HCT116 (cell line): ENCODE results near the gene PRLR. TPM values are rescaled to one million over a fixed set of nuclear protein-coding genes. Genes with fewer than 3 reads are reported as not detected.

Experiments used
- ATAC-seq: fragments of 200-7000 bp; cut with Tn5 transposase; 2 replicates; pipeline ENCODE4 v1.9.1; 2020; ENCODE audit warnings: mild to moderate bottlenecking, moderate library complexity
- BruUV-seq: library from RNA; stranded (reverse); fragments of 400-500 nt; replicated peaks from 2 replicates; lab custom pipeline; 2021; lab: Mats Ljungman, UMichigan
- CTCF ChIA-PET: fragments of 300-600 bp; sonication (Branson Sonifier 250); formaldehyde crosslinking; loops from one replicate; lab custom pipeline; 2021; ENCODE audit warnings: antibody characterized with exemption; lab: Charles Lee
- POLR2A ChIA-PET: fragments of 300-600, 350-600 bp; sonication (Branson Sonifier 250); formaldehyde crosslinking; loops from one replicate; lab custom pipeline; 2021; ENCODE audit warnings: antibody characterized with exemption; lab: Charles Lee
- RAD21 ChIA-PET, 2 experiments: fragments of 300-600 bp; sonication (Branson Sonifier 250); formaldehyde crosslinking; loops; one replicate each; lab custom pipeline; 2023; ENCODE audit warnings: low total read pairs in 2 of 2; ENCODE audit not compliant: uncharacterized antibody in 2 of 2, unreplicated experiment in 2 of 2, low non-redundant PET in 1 of 2; lab: Charles Lee
- DNase-seq: peaks from one replicate; pipeline ENCODE4 v3.0.0-alpha.2; 2010; ENCODE audit warnings: low read depth, low spot score
- H2AFZ ChIP-seq: fragments of 200-600 bp; shearing (Covaris generic), sonication (generic); 2 replicates; pipeline ENCODE4 v1.6.1; 2017; ENCODE audit warnings: low read depth, mixed run types, mixed read lengths, antibody characterized with exemption, low read length; ENCODE audit not compliant: poor library complexity, severe bottlenecking
- H3K27ac ChIP-seq: 2 replicates; pipeline ENCODE4 v1.5.1; 2012; ENCODE audit warnings: low read depth, low read length
- H3K27me3 ChIP-seq: fragments of 200-600 bp; sonication (generic); 2 replicates; pipeline ENCODE4 v1.6.1; 2016; ENCODE audit warnings: mixed run types, low read length, mixed read lengths; ENCODE audit not compliant: insufficient read depth
- H3K36me3 ChIP-seq, 2 experiments: fragments of 200-500 bp in 1 of 2; fragments of 200-600 bp in 1 of 2; sonication (Bioruptor generic) in 1 of 2; sonication (generic) in 1 of 2; 2 replicates each; pipeline versions ENCODE4 v1.5.1 to v1.6.1; 2014 to 2016; ENCODE audit warnings: low read length in 2 of 2, inconsistent platforms in 1 of 2, mixed read lengths in 1 of 2, mixed run types in 1 of 2; ENCODE audit not compliant: insufficient read depth in 2 of 2, control insufficient read depth in 1 of 2
- H3K4me1 ChIP-seq, 2 experiments: fragments of 200-600 bp in 1 of 2; sonication (generic) in 1 of 2; 2 replicates each; pipeline versions ENCODE4 v1.5.1 to v1.6.1; 2012 to 2017; ENCODE audit warnings: low read length in 2 of 2, inconsistent platforms in 1 of 2, mild to moderate bottlenecking in 1 of 2, mixed read lengths in 1 of 2, mixed run types in 1 of 2, moderate library complexity in 1 of 2; ENCODE audit not compliant: insufficient read depth in 2 of 2, control insufficient read depth in 1 of 2
- H3K4me2 ChIP-seq: fragments of 200-600 bp; sonication (generic); 2 replicates; pipeline ENCODE4 v1.6.1; 2017; ENCODE audit warnings: mixed run types, low read length, mixed read lengths
- H3K4me3 ChIP-seq, 2 experiments: fragments of 200-600 bp in 1 of 2; sonication (generic) in 1 of 2; replicated peaks in 1 of 2; 2 replicates each; pipeline ENCODE4 v1.5.1; 2011 to 2016; ENCODE audit warnings: low read length in 2 of 2, control low read depth in 1 of 2, low read depth in 1 of 2, mild to moderate bottlenecking in 1 of 2, mixed read lengths in 1 of 2, mixed run types in 1 of 2
- H3K79me2 ChIP-seq: fragments of 200-600 bp; sonication (generic); 2 replicates; pipeline ENCODE4 v1.6.1; 2017; ENCODE audit warnings: mild to moderate bottlenecking, mixed run types, low read length, moderate library complexity, mixed read lengths; ENCODE audit not compliant: insufficient read depth
- H3K9ac ChIP-seq: fragments of 200-600 bp; sonication (generic); 2 replicates; pipeline ENCODE4 v1.6.1; 2016; ENCODE audit warnings: low read length, mixed read lengths
- H3K9me2 ChIP-seq: fragments of 200-600 bp; sonication (generic), shearing (Covaris generic); 2 replicates; pipeline ENCODE4 v1.6.1; 2017; ENCODE audit warnings: mixed run types, mild to moderate bottlenecking, moderate library complexity; ENCODE audit not compliant: insufficient read depth
- H3K9me3 ChIP-seq, 2 experiments: fragments of 200-500 bp in 1 of 2; fragments of 200-600 bp in 1 of 2; sonication (Bioruptor generic) in 1 of 2; sonication (generic) in 1 of 2; 2 replicates each; pipeline ENCODE4 v1.6.1; 2014 to 2017; ENCODE audit warnings: low read length in 2 of 2, mixed read lengths in 2 of 2, inconsistent platforms in 1 of 2, low read depth in 1 of 2, mild to moderate bottlenecking in 1 of 2, mixed run types in 1 of 2, moderate library complexity in 1 of 2; ENCODE audit not compliant: control insufficient read depth in 1 of 2, insufficient read depth in 1 of 2
- H4K20me1 ChIP-seq: fragments of 200-600 bp; sonication (generic), shearing (Covaris generic); 2 replicates; pipeline ENCODE4 v1.6.1; 2017; ENCODE audit warnings: mixed run types, mild to moderate bottlenecking, moderate library complexity; ENCODE audit not compliant: insufficient read depth
- CBX3 ChIP-seq: IDR thresholded peaks from 2 replicates; pipeline ENCODE4 v1.6.1; 2012; ENCODE audit warnings: low read depth
- EGR1 ChIP-seq: IDR thresholded peaks from 2 replicates; pipeline ENCODE4 v1.6.1; 2012; ENCODE audit warnings: low read depth
- ELF1 ChIP-seq: IDR thresholded peaks from 2 replicates; pipeline ENCODE4 v1.6.1; 2012; ENCODE audit warnings: low read depth, borderline replicate concordance
- EZH2phosphoT487 ChIP-seq: fragments of 200-600 bp; IDR thresholded peaks from 2 replicates; pipeline ENCODE4 v1.6.1; 2018; ENCODE audit warnings: antibody characterized with exemption, borderline replicate concordance
- JUND ChIP-seq: IDR thresholded peaks from 2 replicates; pipeline ENCODE4 v1.6.1; 2012
- POLR2A ChIP-seq: IDR thresholded peaks from 2 replicates; pipeline ENCODE4 v1.7.0; 2011; ENCODE audit warnings: borderline replicate concordance; ENCODE audit not compliant: insufficient read depth, insufficient read length; ENCODE audit errors: extremely low read depth
- RAD21 ChIP-seq: IDR thresholded peaks from 2 replicates; pipeline ENCODE4 v1.6.1; 2012; ENCODE audit warnings: low read depth, mild to moderate bottlenecking
- SIN3A ChIP-seq: IDR thresholded peaks from 2 replicates; pipeline ENCODE4 v1.6.1; 2012; ENCODE audit warnings: low read depth
- SP1 ChIP-seq: IDR thresholded peaks from 2 replicates; pipeline ENCODE4 v1.6.1; 2012; ENCODE audit warnings: low read depth
- SRF ChIP-seq: IDR thresholded peaks from 2 replicates; pipeline ENCODE4 v1.6.1; 2012; ENCODE audit warnings: low read depth
- TCF7L2 ChIP-seq: IDR thresholded peaks from 2 replicates; pipeline ENCODE4 v1.7.0; 2011; ENCODE audit warnings: borderline replicate concordance, inconsistent platforms; ENCODE audit not compliant: insufficient read depth, insufficient read length; ENCODE audit errors: extremely low read depth
- ZNF274 ChIP-seq: fragments of 200-500 bp; sonication (Bioruptor generic); IDR thresholded peaks from 2 replicates; pipeline ENCODE4 v1.6.1; 2014; ENCODE audit warnings: mild to moderate bottlenecking, low read depth, low read length, inconsistent platforms
- intact Hi-C: fragments of 100-400 bp; cut with micrococcal nuclease; formaldehyde crosslinking; loops from 2 replicates; pipeline ENCODE4 v1.10.0; 2022
- total RNA-seq: library from RNA; stranded (reverse); gene quantifications from one replicate; pipeline ENCODE4 v1.2.1, GENCODE V29; 2021; ENCODE audit not compliant: unreplicated experiment
- TF ChIP-seq, protein P1 (sequence below): IDR thresholded peaks from 2 replicates; pipeline ENCODE4 v1.6.1; 2011; ENCODE audit warnings: mild to moderate bottlenecking, low read length, moderate library complexity; ENCODE audit not compliant: insufficient replicate concordance; ENCODE audit errors: extremely low read depth
- TF ChIP-seq, protein P2 (sequence below): IDR thresholded peaks from 2 replicates; pipeline ENCODE4 v1.6.1; 2012

PRLR gene
- total RNA-seq, 1 experiment from 2014 or later, result 0.10 TPM

DNA sequence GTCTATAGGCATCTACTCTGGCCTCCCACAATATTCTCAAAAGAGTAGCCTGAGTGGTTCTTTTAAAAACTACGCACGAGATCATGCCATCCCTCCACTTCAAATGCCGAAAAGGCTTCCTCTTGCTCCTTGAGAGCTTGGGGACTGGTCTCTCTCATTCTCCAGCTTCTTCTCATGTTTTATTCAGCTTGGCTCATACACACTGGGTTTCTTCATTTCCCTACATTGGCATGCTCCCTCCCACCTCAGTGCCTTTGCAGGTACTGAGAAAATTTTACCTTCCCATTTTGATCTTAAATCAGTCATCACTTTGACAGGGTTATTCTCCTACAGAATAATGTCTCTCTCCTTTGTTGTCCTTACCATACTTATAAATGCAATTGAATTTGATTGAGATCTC is 20.4 kb downstream of the PRLR start:
- peaks cover 7% of the 10 kb centered on the region; the same call in 1 of the 2 replicates for H3K27me3 ChIP-seq
- ATAC-seq (no peak), DNase-seq (no peak)
- no peak overlapping the region for H3K4me3 ChIP-seq
- no peaks in the 10 kb centered on the region for H3K4me1 ChIP-seq
- intact Hi-C loops, result no loop called here
- no peak for TF ChIP-seq ELF1
- TF ChIP-seq TCF7L2, result no peak
- no peak for TF ChIP-seq CBX3
- TF ChIP-seq, protein P1, sequence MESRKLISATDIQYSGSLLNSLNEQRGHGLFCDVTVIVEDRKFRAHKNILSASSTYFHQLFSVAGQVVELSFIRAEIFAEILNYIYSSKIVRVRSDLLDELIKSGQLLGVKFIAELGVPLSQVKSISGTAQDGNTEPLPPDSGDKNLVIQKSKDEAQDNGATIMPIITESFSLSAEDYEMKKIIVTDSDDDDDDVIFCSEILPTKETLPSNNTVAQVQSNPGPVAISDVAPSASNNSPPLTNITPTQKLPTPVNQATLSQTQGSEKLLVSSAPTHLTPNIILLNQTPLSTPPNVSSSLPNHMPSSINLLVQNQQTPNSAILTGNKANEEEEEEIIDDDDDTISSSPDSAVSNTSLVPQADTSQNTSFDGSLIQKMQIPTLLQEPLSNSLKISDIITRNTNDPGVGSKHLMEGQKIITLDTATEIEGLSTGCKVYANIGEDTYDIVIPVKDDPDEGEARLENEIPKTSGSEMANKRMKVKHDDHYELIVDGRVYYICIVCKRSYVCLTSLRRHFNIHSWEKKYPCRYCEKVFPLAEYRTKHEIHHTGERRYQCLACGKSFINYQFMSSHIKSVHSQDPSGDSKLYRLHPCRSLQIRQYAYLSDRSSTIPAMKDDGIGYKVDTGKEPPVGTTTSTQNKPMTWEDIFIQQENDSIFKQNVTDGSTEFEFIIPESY, result no peak
- TF ChIP-seq ZNF274, result no peak
- TF ChIP-seq SRF, result no peak
- TF ChIP-seq EGR1, result no peak
- no peak for TF ChIP-seq POLR2A
- TF ChIP-seq EZH2phosphoT487, result no peak
- no peak for TF ChIP-seq RAD21
- TF ChIP-seq, protein P2, sequence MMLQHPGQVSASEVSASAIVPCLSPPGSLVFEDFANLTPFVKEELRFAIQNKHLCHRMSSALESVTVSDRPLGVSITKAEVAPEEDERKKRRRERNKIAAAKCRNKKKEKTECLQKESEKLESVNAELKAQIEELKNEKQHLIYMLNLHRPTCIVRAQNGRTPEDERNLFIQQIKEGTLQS, result no peak
- no peak for TF ChIP-seq SP1
- no peak for TF ChIP-seq JUND
- no peak for TF ChIP-seq SIN3A
- no peak overlapping the region for H3K27ac ChIP-seq
- no TSS peak for BruUV-seq
- no peak overlapping the region for H3K9ac ChIP-seq
- no peaks in the 10 kb centered on the region for H4K20me1 ChIP-seq
- CTCF ChIA-PET, result interaction anchor here (0.6 kb wide), 1 partner anchor 795 kb away, joined by 3 read pairs; no protein-coding TSS in a partner anchor
- no peaks in the 10 kb centered on the region for H3K9me2 ChIP-seq
- no peaks in the 10 kb centered on the region for H3K9me3 ChIP-seq
- H3K79me2 ChIP-seq, result no peaks in the 10 kb centered on the region
- RAD21 ChIA-PET, result no interaction called here
- H3K36me3 ChIP-seq, result no peaks in the 10 kb centered on the region
- no peak overlapping the region for H2AFZ ChIP-seq
- no peak overlapping the region for H3K4me2 ChIP-seq
- POLR2A ChIA-PET, result no interaction called here
